ENCODE measurements around the gene WDR1.

Gene WDR1

DNA sequence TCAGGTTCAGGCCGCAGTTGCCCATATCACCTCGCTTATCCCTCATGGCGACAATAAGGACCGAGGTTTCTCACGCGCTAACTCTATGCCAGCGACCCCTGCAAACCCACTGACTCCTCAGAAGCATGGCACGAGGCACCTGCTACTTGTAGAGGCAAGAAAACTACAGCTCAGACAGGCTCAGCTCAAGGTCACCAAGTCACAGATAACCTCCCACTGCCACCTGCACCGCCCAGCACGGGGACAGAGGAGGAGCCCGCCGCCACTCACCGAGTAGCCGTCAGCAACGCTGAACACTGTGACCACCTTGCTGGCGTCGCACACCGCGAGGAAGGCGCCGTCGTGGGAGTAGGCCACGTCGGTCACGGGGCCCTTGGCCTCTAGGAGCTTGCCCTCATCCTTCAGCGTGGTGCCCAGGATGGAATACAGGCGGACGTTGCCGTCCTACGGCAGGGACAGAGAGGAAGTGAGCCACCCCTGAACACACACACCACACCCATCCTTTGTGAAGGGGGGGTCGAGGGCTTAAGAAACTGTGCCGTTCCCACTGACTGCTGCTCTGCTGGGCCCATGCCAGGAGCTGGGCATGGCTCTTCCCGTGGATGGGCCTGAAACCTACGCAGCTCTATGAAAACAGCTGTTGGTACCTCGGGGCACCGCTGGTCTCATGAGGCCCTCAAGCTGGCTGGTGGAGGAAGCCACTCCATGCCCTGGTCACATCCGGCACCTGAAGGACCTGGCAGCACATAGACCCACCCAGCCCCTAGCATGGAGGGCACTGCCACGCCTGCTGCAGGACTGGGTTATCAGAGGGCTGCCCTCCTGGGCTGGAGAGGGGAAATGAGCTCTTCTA lies 38.9 kb downstream of the WDR1 start:
- H3K4me3 ChIP-seq (ENCODE audit: insufficient read depth, low read depth, low read length): no peak overlapping the region
- no peaks in the 10 kb centered on the region for H3K27me3 ChIP-seq (ENCODE audit: control insufficient read depth, insufficient read depth, low read length, poor library complexity, severe bottlenecking)
- H3K4me1 ChIP-seq (ENCODE audit: control insufficient read depth, insufficient read depth, low read length): no peaks in the 10 kb centered on the region
- WGBS, 2 experiments: 95% methylated on average over 38 of the region's 38 CpGs
- H3K36me3 ChIP-seq (ENCODE audit: control insufficient read depth, insufficient read depth, low read length): peaks cover 68% of the 10 kb centered on the region
- H3K9me3 ChIP-seq (ENCODE audit: control insufficient read depth, low read length): no peaks in the 10 kb centered on the region
- no peak overlapping the region for H3K27ac ChIP-seq (ENCODE audit: insufficient read depth, low read depth, low read length, poor library complexity, severe bottlenecking)

DNA sequence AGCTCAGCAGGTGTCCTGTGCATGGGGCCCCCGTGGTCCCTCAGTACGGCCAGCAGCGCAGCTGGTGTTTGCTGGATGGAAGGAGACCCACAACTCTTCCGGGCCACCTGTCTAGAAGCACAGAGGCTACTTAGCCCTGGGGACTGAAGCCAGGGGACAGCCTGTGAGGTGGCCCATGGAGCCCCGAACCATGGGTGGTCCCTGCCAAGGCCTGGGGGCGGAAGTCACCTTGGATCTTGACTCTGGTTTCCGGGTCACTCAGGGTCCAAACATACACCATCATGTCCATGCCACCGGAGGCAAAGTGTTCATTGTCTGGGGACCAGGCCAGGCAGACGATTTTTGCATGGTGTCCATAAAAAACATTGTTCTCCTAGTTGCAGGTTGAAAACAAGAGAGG lies 39.5 kb downstream of the WDR1 start:
- Histone ChIP-seq H3K9me3 (ENCODE audit: control insufficient read depth, low read length) (no peaks in the 10 kb centered on the region), H3K27me3 (ENCODE audit: control insufficient read depth, insufficient read depth, low read length, poor library complexity, severe bottlenecking) (no peaks in the 10 kb centered on the region), H3K27ac (ENCODE audit: insufficient read depth, low read depth, low read length, poor library complexity, severe bottlenecking) (no peak overlapping the region), H3K4me3 (ENCODE audit: insufficient read depth, low read depth, low read length) (no peak overlapping the region), H3K4me1 (ENCODE audit: control insufficient read depth, insufficient read depth, low read length) (no peaks in the 10 kb centered on the region), H3K36me3 (ENCODE audit: control insufficient read depth, insufficient read depth, low read length) (peaks cover 63% of the 10 kb centered on the region)
- 90 to 91% methylated on average over 9 of the region's 9 CpGs for WGBS, 2 experiments

DNA sequence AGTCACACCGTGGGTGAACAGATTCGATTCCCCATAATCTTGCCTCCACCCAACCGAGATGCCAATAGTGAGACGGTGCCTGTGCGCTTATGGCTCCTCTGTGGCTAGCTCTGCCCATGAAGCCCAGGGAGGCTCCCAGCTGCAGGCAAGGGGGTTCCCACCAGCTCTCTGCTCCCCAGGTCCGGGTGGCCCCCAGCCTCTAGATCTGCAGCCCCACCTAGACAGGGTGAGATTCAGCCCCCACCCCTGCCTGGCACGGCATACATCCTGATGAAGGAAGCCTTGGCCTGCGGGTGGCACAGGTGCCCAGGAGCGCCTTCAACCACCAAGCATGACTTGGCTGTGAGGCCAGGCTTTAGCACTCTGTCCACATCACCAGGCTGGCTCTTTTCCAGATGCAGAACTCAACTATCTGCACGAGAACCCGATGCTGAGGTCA lies 40.6 kb downstream of the WDR1 start:
- Histone ChIP-seq H3K27me3 (ENCODE audit: control insufficient read depth, insufficient read depth, low read length, poor library complexity, severe bottlenecking) (no peaks in the 10 kb centered on the region), H3K36me3 (ENCODE audit: control insufficient read depth, insufficient read depth, low read length) (peaks cover 56% of the 10 kb centered on the region), H3K4me3 (ENCODE audit: insufficient read depth, low read depth, low read length) (no peak overlapping the region), H3K4me1 (ENCODE audit: control insufficient read depth, insufficient read depth, low read length) (no peaks in the 10 kb centered on the region), H3K27ac (ENCODE audit: insufficient read depth, low read depth, low read length, poor library complexity, severe bottlenecking) (no peak overlapping the region), H3K9me3 (ENCODE audit: control insufficient read depth, low read length) (no peaks in the 10 kb centered on the region)
- WGBS, 2 experiments: 95 to 96% methylated on average over 11 of the region's 11 CpGs

DNA sequence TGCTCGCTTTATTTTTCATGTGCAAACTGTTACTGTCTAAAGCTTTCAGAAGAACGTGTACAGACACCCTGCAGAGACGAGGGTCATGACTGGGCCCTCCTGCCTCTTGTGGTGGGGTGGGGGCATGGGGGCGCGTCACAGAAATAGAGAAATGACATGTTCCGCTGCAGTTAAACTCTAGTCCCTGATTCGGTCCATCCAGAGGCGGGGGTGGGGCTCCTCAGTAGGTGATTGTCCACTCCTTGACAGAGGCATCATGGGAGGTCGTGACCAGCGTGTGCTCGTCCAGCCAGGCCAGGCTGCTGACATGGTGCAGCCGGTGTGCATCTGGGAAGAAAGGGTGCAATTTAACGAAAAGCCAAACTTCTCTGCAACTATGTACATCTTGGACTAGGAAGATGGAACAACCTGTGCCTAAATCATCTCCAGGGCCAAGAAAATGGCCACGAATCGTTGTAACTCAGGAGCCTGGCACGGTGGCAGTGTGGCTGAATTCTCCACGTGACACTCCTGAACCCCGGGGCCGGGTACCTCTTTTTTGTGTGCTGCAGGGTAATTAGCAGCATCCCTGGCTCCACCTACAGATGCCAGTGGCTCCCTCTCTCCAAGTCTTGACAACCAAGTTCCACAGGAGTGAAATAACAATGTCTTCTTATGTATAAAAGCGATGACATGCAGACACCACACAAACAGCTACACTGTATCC lies 41.3 kb downstream of the WDR1 start:
- no peaks in the 10 kb centered on the region for H3K4me1 ChIP-seq (ENCODE audit: control insufficient read depth, insufficient read depth, low read length)
- no peak overlapping the region for H3K4me3 ChIP-seq (ENCODE audit: insufficient read depth, low read depth, low read length)
- peaks cover 49% of the 10 kb centered on the region for H3K36me3 ChIP-seq (ENCODE audit: control insufficient read depth, insufficient read depth, low read length)
- 91% methylated on average over 20 of the region's 20 CpGs for WGBS, 2 experiments
- H3K9me3 ChIP-seq (ENCODE audit: control insufficient read depth, low read length): no peaks in the 10 kb centered on the region
- H3K27ac ChIP-seq (ENCODE audit: insufficient read depth, low read depth, low read length, poor library complexity, severe bottlenecking): no peak overlapping the region
- H3K27me3 ChIP-seq (ENCODE audit: control insufficient read depth, insufficient read depth, low read length, poor library complexity, severe bottlenecking): no peaks in the 10 kb centered on the region

DNA sequence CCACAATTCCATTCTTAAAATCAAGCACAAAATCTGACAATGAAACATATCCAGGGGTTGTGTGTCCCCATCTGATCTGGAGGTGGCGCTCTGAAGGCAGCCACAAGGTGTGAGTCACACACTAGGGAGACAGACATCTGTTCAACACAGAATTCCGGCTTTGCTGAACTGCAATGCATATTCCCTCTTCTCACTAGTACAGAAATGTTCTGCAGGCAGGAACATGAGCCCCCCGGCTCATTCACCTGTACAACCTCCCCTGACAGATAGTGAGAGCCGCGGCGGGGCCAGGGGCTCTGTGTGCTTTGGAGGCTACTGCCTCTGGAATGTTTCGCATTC lies 41.9 kb downstream of the WDR1 start:
- Histone ChIP-seq H3K4me1 (ENCODE audit: control insufficient read depth, insufficient read depth, low read length) (no peaks in the 10 kb centered on the region), H3K36me3 (ENCODE audit: control insufficient read depth, insufficient read depth, low read length) (peaks cover 43% of the 10 kb centered on the region), H3K9me3 (ENCODE audit: control insufficient read depth, low read length) (no peaks in the 10 kb centered on the region), H3K27ac (ENCODE audit: insufficient read depth, low read depth, low read length, poor library complexity, severe bottlenecking) (no peak overlapping the region), H3K4me3 (ENCODE audit: insufficient read depth, low read depth, low read length) (no peak overlapping the region), H3K27me3 (ENCODE audit: control insufficient read depth, insufficient read depth, low read length, poor library complexity, severe bottlenecking) (no peaks in the 10 kb centered on the region)
- WGBS, 2 experiments: 93 to 95% methylated on average over 7 of the region's 7 CpGs

DNA sequence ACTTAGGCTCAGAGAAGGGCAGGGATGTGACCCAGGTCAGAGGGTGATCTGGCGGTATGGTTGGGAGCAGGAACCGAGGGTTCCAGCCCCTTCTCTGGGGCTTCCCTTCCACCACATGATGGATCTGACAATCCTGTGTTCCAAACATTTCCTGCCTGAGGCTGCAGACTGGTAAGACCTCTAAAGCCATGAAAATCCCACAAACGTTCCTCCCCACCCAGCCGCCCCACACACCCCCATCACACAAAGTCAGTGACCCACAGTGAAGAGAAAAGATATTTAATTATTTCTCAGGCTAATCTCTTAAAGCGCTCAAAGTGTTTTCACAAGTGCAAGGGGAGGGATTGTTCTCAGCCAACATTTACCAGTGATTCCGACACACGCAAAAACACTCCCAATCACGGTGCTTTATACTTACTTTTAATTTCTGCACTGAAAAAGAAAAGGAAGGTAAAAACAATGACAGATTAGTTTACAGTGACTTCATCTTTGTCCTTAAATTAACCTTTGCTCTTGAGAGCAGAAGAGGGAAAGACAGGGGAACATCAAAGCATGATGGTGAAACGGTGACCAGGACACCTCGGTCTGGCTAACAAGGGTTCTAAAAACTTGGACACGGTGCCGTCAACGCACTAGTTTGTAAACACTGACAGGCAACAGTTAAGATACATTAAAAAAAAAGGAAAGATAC lies 42.4 kb downstream of the WDR1 start:
- Histone ChIP-seq H3K4me3 (ENCODE audit: insufficient read depth, low read depth, low read length) (no peak overlapping the region), H3K9me3 (ENCODE audit: control insufficient read depth, low read length) (no peaks in the 10 kb centered on the region), H3K27me3 (ENCODE audit: control insufficient read depth, insufficient read depth, low read length, poor library complexity, severe bottlenecking) (no peaks in the 10 kb centered on the region), H3K4me1 (ENCODE audit: control insufficient read depth, insufficient read depth, low read length) (no peaks in the 10 kb centered on the region), H3K27ac (ENCODE audit: insufficient read depth, low read depth, low read length, poor library complexity, severe bottlenecking) (no peak overlapping the region), H3K36me3 (ENCODE audit: control insufficient read depth, insufficient read depth, low read length) (peaks cover 40% of the 10 kb centered on the region)
- WGBS, 2 experiments: 93% methylated on average over 13 of the region's 13 CpGs

DNA sequence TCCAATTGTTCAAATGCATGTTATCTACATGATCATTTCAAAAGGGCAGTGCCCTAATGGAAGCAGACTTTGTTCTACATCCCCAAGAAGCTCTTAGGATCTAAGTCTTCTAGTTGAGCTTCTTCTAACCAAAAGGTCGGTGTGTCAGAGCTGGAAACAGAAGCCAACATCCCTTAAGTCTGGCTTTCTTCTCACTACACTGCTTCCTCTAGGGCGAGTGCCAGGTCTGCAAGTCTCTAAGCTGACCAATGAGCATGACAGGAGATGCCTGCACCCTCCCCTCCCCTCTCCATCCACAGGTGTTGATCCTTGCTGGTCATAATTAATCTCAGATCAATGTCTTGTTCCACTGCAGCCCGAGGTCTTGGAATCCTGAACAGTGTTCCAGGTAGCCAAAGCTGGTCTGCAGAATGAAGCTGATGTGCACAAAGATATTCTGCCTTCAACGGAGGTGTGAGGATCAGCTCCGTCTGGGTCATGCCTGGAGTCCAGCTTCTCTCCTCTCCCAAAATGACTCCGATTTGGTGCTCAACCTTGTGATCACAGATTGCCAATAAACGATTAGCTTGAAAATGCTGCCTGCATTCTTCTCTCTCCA lies 44.1 kb downstream of the WDR1 start:
- H3K27me3 ChIP-seq (ENCODE audit: control insufficient read depth, insufficient read depth, low read length, poor library complexity, severe bottlenecking): no peaks in the 10 kb centered on the region
- no peaks in the 10 kb centered on the region for H3K4me1 ChIP-seq (ENCODE audit: control insufficient read depth, insufficient read depth, low read length)
- WGBS, 2 experiments: 92 to 94% methylated on average over 7 of the region's 7 CpGs
- no peak overlapping the region for H3K4me3 ChIP-seq (ENCODE audit: insufficient read depth, low read depth, low read length)
- peaks cover 24% of the 10 kb centered on the region for H3K36me3 ChIP-seq (ENCODE audit: control insufficient read depth, insufficient read depth, low read length)
- no peak overlapping the region for H3K27ac ChIP-seq (ENCODE audit: insufficient read depth, low read depth, low read length, poor library complexity, severe bottlenecking)
- H3K9me3 ChIP-seq (ENCODE audit: control insufficient read depth, low read length): no peaks in the 10 kb centered on the region

DNA sequence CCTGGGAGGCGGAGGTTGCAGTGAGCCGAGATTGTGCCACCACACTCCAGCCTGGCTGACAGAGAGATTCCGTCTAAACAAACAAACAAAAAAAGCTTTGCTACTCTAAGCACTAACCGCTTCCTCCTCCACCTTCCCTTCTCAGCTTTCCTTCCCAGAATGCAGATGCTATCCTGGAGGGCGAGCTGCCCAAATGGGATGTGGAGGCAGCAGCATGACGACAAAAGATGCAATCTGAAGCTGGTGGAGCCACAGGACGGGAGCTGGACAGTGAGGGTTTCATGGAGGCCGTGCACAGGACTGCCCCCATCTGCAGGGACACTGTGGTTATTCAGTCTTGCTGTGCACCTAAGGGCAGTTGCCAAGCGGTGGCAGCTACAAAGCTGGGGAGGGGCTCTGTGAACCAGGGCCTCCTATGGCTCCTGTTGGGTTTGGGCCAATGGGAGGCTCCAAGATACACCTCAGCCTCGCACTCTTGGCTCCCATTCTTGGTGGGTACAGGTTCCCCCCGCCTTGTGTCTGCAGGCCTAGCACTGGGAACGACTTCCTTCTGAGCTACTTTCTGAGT lies 47.4 kb downstream of the WDR1 start:
- 90 to 92% methylated on average over 12 of the region's 12 CpGs for WGBS, 2 experiments
- Histone ChIP-seq H3K9me3 (ENCODE audit: control insufficient read depth, low read length) (no peaks in the 10 kb centered on the region), H3K4me1 (ENCODE audit: control insufficient read depth, insufficient read depth, low read length) (peaks cover 12% of the 10 kb centered on the region), H3K36me3 (ENCODE audit: control insufficient read depth, insufficient read depth, low read length) (peaks cover 2% of the 10 kb centered on the region), H3K27ac (ENCODE audit: insufficient read depth, low read depth, low read length, poor library complexity, severe bottlenecking) (no peak overlapping the region), H3K4me3 (ENCODE audit: insufficient read depth, low read depth, low read length) (no peak overlapping the region), H3K27me3 (ENCODE audit: control insufficient read depth, insufficient read depth, low read length, poor library complexity, severe bottlenecking) (no peaks in the 10 kb centered on the region)

DNA sequence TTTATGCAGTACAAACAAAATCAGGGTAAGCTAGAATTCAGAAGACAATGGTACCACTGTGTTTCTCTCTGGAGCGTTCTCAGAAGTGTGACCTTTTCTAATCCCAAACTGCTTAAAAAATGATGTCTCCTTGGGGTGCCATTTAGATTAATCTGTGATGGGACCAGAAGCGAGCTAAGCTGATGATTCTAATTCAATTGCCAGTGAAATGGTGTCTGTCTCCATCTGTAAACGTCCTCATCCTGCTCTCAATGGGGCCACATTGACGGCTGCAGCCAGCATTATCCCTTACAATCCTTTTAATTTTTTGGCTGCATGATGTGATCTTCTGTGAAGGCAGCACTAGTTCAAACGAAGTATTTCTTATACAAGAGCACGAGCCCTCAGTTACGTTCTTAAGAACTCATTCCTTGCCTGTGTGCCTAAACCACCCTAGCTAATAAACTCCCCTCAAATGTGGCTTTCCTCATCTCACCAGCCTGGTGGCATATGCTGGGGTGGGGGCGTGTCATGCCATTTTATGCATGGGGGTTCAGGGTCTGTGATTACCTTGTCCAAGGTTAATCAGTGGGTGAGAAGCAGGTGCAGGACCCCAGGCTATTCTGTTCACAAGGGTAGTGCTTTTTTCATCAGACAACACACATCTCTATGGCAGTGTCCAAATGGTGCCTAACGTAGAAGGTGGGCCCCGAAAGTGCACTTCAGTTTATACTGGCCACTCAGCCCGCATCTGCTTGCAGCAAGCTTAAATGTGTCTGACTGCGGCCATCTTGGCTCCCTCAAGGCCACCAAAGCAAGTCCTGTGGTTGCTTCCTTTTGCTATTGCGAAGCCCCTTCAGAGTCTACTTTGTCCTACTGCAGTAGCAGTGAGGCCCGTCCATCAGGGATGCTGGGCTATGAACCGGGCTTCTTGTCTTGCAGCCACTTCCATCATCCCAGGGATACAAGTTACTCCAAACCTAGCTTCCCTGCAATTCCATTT lies 49.6 kb downstream of the WDR1 start:
- H3K36me3 ChIP-seq (ENCODE audit: control insufficient read depth, insufficient read depth, low read length): no peaks in the 10 kb centered on the region
- 88 to 94% methylated on average over 15 of the region's 15 CpGs for WGBS, 2 experiments
- H3K4me3 ChIP-seq (ENCODE audit: insufficient read depth, low read depth, low read length): no peak overlapping the region
- no peak overlapping the region for H3K27ac ChIP-seq (ENCODE audit: insufficient read depth, low read depth, low read length, poor library complexity, severe bottlenecking)
- H3K27me3 ChIP-seq (ENCODE audit: control insufficient read depth, insufficient read depth, low read length, poor library complexity, severe bottlenecking): no peaks in the 10 kb centered on the region
- peaks cover 19% of the 10 kb centered on the region for H3K4me1 ChIP-seq (ENCODE audit: control insufficient read depth, insufficient read depth, low read length)
- no peaks in the 10 kb centered on the region for H3K9me3 ChIP-seq (ENCODE audit: control insufficient read depth, low read length)

Measured in ectodermal cell (in vitro differentiated cells).